DMS53 treated with DMSO at 0.1 percent for 48 hours (cell line): ENCODE data around the gene ZNF888.

Experiments used
- DNase-seq: peaks from one replicate; lab custom pipeline; 2025; ENCODE audit not compliant: unreplicated experiment; lab: John Stamatoyannopoulos, UW

ZNF888 gene

DNA sequence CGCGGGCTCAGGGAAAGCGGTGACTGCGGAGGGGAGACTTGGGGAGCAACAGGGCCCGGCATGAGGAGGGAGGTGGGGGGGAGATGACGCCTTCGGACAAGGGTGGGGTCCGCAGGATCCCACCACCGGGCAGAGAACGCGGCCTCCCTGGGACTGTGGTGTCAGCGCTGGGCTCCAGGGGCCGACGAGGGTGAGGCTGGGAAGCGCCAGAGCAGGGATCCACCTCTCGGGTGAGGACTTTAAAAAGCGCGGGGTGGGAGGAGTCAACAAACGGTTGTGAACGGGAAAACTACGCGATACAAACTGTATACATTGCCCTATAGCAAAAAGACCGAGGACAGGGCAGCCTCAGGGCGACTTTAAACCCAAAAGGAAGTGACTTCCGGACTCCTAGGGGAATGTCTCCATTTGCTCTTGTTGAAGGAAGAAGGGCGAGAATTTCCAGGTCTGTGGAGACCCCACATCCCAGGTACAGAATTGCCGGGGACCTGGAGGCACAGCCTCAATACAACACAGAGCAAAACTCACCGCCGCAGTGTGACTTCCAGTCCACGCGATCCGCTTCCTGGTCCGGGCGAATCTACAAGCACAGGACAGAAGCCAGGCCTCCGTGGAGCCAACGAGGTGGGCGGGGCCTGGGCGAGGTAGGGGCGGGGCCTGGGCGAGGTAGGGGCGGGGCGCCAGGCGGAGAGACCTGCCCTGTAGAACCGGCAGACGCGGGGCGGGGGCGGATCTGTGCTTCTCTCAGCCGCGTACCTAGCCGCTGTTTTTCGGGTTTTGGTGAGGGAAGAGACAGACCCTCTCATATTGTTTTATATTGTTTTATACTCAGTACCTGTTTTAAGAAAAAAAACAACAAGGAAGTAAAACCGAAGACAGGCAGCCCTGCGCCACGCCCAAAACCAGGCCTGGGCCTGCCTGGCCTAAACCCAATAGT is at the start of gene ZNF888:
Gene ZNF888 (minus strand): TSS at position 588 of the 937 bp plus-strand sequence. CDS start 5,555 bp downstream, outside the sequence.
- DNase-seq, result peak; percentile 73

DNA sequence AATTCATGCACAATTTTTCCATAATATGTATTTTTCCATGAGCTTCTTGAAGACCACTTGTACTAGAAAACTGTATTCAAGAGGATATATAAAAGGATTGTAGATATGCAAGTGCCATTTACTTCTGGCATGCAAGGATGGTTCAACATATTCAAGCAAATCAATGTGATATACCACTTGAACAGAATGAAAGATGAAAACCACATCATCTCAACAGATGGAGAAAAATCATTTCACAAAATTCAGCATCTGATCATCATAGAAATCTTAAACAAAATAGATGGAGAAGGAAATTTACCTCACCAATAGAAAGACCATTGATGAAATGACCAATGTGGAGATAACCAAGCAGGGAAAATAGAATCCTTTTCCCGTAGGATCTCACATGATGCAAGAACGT is 44.5 kb upstream of the ZNF888 start:
- no peak for DNase-seq

DNA sequence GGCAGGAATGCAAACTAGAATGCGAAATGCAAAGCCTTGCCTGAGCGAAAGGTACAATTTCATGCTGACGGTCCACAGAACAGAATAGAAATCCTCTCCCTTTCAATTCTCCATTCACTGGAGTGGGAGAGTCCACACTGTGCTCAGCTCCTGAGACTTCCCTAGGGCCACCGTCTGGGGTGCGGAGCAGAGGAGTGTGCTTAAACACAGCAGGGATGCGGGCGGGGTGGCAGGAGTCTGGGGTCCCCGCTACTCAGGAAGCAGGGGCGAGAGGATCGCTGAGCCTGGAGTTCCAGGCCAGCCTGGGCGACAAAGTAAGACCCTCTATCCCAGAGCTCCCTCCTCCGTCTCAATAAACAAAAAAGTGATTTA is 40.0 kb upstream of the ZNF888 start:
- DNase-seq, result peak; percentile 37

DNA sequence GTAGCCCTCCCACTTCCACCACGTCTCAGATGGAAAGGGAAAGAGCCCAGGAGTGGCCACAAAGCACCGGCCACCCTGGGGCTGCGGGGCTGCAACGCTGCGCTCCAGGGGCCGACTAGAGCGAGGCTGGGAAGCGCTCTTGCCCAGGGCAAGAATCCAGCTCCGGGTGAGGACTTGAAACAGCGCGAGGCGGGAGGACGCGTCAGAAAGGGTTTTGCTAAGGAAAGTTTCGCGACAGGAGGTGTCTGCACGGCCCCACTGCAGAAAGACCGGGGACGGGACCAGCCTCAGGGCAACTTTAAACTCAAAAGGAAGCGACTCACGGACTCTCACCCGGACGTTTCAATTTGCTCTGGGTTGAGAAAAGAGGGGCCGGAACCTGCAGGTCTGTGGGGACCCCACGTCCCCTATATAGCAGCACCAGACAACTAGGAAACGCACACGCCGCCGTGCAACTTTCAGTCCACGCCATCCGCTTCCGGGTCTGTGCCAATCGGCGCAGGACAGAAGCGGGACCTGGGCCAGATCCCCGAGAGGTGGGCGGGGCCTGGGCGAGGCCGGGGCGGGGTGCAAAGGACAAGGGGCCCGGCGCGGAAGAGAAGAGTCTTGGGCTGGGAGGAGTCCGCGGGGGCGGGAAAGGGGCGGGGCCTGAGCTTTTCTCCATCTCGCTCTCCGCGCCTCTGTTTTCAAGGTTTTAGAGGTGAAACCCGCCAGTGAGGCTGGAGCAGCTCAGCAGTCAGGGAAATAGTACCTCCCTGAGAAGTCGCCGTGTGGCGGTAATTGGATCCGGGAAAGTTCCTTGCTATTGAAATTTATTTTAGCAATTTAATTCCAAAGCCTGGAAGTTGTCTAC is 39.4 kb upstream of the ZNF888 start, which contains the start of gene ZNF816:
Gene ZNF816 (minus strand): TSS at position 488 of the 853 bp plus-strand sequence. CDS start 6,792 bp downstream, outside the sequence.
- DNase-seq, result peak; percentile 90

DNA sequence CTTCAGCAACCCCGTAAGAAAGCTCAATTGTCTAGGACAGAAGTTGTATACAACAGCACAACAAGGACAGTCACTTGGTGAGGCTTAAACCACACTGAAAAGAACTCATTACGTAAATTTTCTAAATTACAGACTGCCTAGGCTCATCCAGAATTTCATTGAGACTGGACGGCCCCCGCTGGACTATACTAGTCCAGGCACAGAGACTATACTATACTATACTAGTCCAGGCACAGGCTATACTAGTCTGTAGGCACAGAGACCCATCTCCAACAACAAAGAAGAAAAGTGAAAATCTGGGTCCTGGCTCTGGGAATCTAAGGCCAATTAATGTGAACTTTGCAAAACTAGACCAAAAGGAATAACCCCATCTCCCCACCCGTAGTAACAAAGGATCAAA is 38.8 kb upstream of the ZNF888 start:
- no peak for DNase-seq

DNA sequence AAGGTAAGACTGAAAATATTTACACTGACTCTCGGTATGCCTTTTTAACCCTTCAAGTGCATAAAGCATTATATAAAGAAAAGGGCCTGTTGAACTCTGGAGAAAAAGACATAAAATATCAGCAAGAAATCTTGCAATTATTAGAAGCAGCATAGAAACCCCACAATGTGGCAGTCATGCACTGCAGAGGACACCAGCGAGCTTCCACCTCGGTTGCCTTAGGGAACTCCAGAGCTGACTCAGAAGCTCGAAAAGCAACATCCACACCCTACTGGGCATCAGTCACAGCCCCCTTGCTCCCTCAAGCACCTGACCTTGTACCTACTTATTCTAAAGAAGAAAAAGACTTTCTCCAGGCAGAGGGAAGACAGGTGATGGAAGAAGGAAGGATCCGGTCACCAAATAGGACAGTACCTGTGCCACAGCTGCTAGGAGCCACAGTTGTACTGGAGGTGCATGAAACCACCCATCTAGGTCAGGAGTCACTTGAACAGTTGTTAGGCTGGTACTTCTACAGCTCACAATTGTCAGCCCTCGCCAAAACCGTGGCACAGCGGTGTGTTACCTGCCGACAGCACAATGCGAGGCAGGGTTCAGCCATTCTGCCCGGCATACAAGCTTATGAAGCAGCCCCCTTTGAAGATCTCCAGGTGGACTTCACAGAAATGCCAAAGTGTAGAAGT is 36.5 kb upstream of the ZNF888 start:
- no peak for DNase-seq

DNA sequence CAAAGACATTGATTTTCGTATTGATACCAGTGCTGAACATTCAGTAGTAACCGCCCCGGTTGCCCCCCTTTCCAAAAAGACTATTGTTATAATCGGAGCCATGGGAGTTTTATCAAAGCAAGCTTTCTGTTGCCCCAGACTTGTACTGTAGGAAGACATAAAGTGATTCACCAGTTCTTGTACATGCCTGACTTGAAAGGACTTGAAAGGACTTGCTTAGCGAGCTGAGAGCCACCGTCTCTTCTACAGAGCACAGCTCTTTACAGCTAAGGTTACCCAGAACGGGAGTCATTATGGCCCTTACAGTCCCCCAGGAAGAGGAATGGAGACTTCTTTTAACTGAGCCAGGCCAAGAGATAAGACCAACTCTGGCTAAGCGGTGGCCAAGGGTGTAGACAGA is 34.4 kb upstream of the ZNF888 start:
- DNase-seq, result no peak

DNA sequence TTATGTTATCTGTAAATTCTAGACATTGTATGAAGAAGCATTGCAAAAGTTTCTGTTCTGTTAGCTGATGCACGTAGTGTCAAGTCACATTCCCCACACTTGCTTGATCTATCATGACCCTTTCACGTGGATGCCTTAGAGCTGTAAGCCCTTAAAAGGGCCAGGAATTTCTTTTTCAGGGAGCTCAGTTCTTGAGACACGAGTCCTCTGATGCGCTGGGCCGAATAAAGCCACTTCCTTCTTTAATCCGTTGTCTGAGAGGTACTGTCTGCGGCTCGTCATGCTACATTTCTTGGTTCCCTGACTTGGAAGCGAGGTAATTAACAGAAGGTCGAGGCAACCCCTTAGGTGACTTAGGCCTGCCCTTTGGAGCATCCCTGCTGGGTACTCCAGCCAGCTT is 33.7 kb upstream of the ZNF888 start:
- DNase-seq, result no peak

DNA sequence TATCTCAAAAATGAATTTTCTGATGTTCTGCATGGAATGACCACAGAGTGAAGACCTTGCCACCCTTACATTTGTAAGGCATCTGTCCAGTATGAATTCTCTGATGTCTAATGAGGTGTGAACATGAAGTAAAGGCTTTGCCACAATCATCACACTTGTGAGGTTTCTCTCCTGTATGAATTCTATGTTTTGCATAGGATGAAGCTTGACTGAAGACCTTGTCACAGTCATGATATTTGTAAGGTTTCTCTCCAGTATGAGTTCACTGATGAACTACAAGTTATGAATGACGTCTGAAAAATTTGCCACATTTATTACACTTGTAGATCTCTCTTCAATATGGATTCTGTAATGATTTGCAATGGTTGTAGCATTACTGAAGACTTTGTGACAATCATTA is 26.2 kb upstream of the ZNF888 start:
- no peak for DNase-seq

DNA sequence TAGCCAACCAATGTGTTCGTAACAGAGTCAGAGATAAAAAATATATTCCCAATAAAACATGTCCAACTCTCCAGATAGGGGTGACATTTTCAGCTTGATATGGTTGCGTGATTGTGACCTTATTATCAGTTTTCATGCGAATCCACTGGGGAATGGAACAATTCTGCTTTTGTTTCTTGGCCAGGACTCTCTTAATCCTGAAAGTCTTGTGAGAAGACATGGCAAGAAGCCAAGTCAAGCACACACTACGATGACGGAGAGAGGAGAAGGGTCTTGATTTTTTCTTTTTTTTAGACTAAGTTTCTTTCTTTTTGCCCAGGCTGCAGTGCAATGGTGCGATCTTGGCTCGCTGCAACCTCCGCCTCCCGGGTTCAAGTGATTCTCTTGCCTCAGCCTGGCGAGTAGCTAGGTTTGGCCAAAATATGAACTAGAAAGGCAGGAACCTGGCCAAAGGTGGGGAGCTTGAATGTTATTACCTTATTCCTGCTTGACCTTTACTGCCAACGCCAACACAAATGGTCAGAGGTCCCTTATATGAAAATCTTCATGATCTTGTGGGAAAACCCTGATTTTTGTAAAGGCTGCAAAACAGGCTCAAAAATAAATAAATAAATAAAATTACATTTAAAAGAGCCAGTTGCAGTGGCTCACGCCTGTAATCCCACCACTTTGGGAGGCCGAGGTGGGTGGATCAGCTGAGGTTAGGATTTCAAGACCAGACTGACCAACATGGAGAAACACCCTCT is 25.0 kb upstream of the ZNF888 start:
- no peak for DNase-seq

DNA sequence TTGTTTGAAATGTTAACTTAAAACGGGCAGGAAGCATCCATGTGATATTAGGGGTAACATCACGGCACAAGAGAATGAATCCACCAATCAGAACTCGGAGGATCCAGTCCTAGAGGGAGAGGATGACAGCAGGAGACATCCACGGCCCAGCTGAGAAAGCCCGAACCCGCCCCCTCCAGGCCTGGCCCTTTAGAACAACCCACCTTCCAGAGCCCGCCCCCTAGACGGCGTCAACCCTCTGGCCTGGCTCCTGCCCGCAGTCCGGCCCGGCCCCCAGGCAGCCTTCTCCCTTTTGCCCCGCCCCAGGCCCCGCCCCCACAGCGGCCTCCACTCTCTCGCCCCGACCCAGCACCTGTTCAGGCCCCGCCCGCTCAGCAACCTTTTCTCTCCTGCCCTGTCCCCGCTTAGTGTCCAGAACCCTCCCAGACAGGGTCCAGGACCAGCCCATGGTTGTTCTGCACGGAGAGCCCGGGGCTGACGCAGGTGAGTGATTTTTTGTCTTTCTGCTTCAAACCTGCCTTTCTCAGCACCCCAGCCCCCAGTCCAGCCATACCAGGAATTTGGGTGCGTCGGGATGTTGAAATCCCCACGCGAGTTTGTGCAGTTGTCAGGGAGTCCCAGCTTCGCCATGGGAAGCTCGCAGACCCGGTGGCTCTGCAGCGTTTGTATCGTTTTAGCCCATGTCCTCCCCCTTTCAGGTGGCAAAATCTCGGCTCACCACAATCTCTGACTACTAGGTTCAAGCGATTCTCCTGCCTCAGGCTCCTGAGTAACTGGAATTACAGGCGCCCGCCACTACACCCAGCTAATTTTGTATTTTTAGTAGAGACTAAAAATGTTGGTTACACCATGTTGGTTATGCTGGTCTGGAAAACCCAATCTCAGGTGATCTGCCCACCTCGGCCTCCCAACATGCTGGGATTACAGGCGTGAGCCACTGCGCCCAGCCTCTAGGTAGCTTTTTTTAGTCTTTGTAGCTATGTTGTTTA is 23.4 kb upstream of the ZNF888 start:
- DNase-seq, result peak; percentile 91

DNA sequence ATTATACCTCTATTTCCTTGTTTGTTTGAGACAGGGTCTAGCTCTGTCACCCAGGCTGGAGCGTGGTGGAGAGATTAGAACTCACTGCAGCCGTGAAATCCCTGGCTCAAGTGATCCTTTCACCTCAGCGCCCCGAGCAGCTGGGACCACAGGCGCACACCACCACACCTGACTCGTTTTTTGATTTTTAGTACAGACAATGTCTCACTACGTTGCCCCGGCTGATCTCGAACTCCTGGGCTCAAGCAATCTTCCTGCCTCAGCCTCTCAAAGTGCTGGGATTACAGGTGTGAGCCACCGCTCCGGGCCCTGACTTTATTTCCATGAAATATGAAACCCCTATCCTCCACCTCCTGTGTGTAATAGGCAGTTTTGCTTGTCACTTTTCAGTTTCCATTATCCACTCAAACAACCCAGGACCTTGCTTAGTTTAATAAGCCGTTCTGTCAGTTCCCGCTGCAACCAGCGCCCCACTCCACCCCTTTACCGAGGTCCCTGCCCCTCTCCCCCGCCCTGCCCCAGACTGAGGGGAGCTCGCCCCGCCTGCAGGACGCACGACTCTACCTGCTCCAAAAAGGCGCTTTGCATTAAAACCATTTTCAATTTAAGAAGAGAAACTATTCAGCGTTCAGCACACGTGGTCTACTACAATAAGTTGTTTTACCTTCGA is 22.6 kb upstream of the ZNF888 start:
- peak; percentile 78 for DNase-seq

DNA sequence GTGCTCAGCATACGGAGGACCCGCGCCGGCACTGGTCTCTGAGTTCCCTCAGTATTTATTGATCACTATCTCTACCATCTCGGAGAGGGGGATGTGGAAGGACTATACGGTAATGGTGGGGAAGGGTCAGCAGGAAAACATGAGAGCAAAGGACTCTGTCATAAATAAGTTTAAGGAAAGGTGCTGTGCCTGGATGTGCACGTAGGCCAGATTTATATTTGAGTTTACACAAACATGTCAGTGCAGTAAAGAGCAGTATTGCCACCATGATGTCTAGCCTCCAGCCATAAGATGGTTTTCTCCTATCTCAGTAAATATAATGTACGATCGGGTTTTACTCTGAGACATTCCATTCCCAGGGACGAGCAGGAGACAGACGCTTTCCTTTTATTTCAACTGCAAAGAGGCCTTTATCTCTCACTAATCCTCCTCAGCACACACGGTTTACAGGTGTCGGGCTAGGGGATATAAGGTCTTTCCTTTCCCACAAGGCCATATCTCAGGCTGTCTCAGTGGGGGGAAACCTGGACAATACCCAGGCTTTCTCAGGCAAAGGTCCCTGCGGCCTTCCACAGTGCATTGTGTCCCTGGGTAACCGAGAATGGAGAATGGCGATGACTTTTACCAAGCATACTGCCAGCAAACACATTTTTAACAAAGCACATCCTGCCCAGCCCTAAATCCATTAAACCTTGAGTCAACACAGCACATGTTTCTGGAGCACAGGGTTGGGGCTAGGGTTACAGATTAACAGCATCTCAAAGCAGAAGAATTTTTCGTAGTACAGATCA is 21.7 kb upstream of the ZNF888 start:
- peak; percentile 78 for DNase-seq

DNA sequence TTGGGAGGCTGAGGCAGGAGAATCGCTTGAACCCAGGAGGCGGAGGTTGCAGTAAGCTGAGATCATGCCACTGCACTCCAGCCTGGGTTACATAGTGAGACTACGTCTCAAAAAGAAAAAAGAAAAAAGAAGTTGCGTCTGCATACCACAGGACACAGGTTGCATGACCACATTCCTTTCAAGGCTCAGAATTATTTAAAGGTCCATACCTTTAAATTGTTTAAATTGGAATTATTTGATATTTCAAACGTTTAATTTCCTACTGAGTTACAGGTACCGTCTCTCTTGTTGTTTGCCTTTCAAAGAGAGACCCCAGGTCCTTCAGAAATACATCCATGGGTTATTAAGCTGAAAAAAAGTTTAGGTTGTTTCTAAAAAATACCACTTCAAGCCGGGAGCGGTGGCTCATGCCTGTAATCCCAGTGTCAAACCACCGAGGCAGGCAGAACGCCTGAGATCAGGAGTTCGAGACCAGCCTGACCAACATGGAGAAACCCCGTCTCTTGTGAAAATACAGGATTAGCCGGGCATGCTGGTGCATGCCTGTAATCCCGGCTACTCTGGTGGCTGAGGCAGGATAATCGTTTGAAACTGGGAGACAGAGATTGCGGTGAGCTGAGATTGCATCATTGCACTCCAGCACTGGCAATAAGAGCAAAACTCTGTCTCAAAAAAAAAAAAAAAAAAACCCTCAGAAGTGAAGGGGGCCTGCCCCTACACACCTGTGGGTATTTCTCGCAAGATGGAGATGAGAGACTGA is 20.8 kb upstream of the ZNF888 start:
- no peak for DNase-seq

DNA sequence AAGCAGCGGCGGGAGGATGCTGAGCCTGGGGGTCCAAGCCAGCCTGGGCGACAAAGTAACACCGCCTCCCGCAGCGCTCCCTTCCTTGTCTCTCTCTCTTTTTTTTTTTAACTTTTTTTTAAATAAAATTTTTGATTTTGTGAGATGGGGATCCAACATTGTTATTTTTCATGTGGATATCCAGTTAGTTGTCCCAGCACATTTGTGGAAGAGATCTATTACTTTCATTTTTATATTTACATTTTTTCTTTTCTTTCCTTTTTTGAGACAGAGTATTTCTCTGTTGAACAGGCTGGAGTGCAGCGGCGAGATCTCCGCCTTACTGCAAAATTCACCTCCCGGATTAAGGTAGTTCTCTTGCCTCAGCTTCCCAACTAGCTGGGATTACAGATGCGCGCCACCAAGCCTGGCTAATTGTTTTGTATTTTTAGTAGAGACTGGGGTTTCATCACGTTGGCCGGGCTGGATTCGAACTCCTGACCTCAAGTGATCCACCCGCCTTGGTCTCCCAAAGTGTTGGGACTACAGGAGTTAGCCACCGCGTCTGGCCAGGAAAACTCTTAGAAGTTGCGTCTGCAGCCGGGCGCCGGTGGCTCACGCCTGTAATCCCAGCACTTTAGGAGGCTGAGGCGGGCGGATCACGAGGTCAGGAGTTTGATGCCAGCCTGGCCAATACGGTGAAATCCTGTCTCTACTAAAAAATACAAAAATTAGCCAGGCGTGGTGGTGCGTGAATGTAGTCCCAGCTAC is 20.1 kb upstream of the ZNF888 start:
- DNase-seq, result no peak

DNA sequence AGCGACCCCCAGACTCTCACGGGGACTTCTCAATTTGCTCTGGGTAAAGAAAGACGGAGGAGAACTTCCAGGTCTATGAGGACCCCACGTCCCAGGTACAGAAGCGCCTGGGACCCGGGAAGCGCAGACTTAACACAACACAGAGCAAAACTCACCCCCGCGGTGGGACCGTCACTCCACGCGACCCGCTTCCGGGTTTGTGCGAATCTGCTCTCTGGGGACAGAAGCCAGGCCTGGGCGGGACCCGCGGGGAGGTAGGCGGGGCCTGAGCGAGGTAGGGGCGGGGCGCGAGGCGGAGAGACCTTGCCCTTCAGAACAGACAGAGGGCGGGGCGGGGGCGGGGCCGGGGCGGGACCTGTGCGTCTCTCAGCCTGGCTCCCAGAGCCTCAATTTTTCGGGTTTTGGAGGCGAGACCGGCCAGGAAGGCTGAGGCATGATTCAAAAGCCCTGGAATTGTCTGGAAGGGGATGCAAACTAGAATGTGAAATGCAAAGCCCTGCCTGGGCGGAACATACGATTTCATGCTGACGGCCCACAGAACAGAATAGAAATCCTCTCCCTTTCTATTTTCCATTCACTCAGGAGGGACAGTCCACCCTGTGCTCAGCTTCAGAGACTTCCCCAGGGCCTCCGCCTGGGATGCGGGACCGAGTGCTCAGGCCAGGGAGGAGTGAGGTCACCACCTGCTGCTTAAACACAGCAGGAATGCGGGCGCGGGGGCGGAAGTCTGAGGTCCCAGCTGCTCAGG is 19.3 kb upstream of the ZNF888 start:
- peak; percentile 67 for DNase-seq
